Esophagus (tissue), 2 donors: Measurements from ENCODE around the gene CACNA1D. TPM values are rescaled to one million over a fixed set of nuclear protein-coding genes. Genes with fewer than 3 reads are reported as not detected.

Source experiments
- H3K27ac ChIP-seq, 2 donors: one replicate each; pipeline ENCODE4 v1.5.1; 2013; ENCODE audit warnings: low read depth in 2 of 2, mild to moderate bottlenecking in 2 of 2, inconsistent platforms in 1 of 2, low read length in 1 of 2, moderate library complexity in 1 of 2
- H3K27me3 ChIP-seq, 2 donors: one replicate each; pipeline ENCODE4 v1.6.1; 2013; ENCODE audit warnings: low read length in 2 of 2, control low read depth in 1 of 2, mild to moderate bottlenecking in 1 of 2; ENCODE audit not compliant: insufficient read depth in 2 of 2, control insufficient read depth in 1 of 2
- H3K36me3 ChIP-seq, 2 donors: one replicate each; pipeline ENCODE4 v1.6.1; 2013; ENCODE audit warnings: low read length in 1 of 2; ENCODE audit not compliant: control insufficient read depth in 2 of 2, insufficient read depth in 2 of 2
- H3K4me1 ChIP-seq, 2 donors: one replicate each; pipeline ENCODE4 v1.6.1; 2013; ENCODE audit warnings: low read length in 1 of 2; ENCODE audit not compliant: control insufficient read depth in 2 of 2, insufficient read depth in 2 of 2
- H3K4me3 ChIP-seq, 2 donors: one replicate each; pipeline ENCODE4 v1.5.1; 2013; ENCODE audit warnings: low read length in 2 of 2, mild to moderate bottlenecking in 2 of 2, low read depth in 1 of 2, moderate library complexity in 1 of 2
- H3K9me3 ChIP-seq, 2 donors: one replicate each; pipeline ENCODE4 v1.6.1; 2013; ENCODE audit warnings: mild to moderate bottlenecking in 2 of 2, low read depth in 1 of 2, low read length in 1 of 2, moderate library complexity in 1 of 2; ENCODE audit not compliant: control insufficient read depth in 2 of 2, insufficient read depth in 1 of 2
- WGBS, 2 donors: extraction: QIAGEN DNeasy Blood & Tissue Kit; methylation state at CpG; one replicate each; pipeline ENCODE4 v1.1.7; 2013; 5-methylcytosine and 5-hydroxymethylcytosine counted together
- polyA plus RNA-seq, 2 donors: library from polyadenylated mRNA; stranded (reverse); fragments of 200-250 nt; gene quantifications; one replicate each; pipeline ENCODE4 v1.2.3, GENCODE V29; 2013
- donor health status: healthy with polysubstance abuse.
- donor health status: Bipolar disorder and iron deficiency.

Gene CACNA1D
- polyA plus RNA-seq, 2 donors: 0.38 to 0.61 TPM

DNA sequence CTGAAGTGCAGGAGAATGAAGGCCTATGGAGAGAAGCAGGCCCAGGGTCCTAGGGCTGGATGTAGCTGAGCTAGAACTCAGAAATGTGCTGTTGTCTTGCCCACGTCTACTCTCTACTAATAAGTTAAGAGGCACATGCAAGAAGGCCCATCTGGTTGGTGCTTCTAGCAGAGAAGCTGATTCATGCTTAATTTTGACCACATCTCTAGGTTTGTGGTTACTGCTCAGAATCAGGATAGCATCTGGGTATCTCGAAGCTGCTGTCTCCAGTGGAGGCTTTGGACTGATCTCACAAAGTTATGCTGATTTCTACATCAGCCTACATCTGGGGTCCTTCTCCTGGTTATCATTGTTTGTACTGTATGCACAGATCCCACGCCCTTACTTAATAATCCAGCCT, 87.3 kb downstream of the CACNA1D start:
- 70 to 79% methylated on average over 3 of the region's 3 CpGs for WGBS, 2 donors
- no peak overlapping the region for H3K4me3 ChIP-seq
- H3K4me1 ChIP-seq: peaks cover 0 to 4% of the 10 kb centered on the region in 2 donors

DNA sequence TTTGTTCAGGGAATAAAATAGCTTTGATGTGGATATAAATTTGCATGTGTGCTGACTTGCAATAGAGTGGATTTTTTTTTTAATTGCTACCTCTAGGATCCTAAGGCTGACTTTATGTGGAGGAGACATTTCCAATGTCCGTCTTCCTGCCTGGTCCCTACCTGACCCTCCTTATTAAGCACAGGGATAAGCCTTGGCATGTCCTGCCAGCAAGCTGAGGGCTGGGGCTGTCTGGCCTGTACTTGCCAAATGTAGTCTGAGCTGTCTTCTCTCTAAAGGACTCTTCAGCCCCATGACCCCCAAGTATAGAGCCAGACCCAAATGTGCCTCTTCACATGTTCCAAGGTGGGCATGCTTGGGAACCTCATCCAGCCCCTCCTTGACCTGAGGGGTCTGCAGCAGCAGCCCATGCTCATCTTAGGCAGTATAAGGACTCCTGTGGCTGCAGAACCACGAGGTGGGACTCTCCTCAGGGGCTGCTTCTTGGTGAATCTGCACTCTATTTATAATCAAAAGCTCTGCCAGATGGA, 88.8 kb downstream of the CACNA1D start:
- H3K4me3 ChIP-seq: no peak overlapping the region
- WGBS, 2 donors: 63 to 70% methylated on average over 2 of the region's 2 CpGs
- no peak overlapping the region for H3K27ac ChIP-seq
- no peaks in the 10 kb centered on the region for H3K27me3 ChIP-seq
- no peaks in the 10 kb centered on the region for H3K36me3 ChIP-seq
- no peaks in the 10 kb centered on the region for H3K9me3 ChIP-seq
- H3K4me1 ChIP-seq: peaks cover 0 to 4% of the 10 kb centered on the region in 2 donors

More for the DNA sequence above, 87.3 kb downstream of the CACNA1D start:
- H3K27ac ChIP-seq: no peak overlapping the region
- no peaks in the 10 kb centered on the region for H3K36me3 ChIP-seq
- H3K27me3 ChIP-seq: no peaks in the 10 kb centered on the region
- H3K9me3 ChIP-seq: no peaks in the 10 kb centered on the region

DNA sequence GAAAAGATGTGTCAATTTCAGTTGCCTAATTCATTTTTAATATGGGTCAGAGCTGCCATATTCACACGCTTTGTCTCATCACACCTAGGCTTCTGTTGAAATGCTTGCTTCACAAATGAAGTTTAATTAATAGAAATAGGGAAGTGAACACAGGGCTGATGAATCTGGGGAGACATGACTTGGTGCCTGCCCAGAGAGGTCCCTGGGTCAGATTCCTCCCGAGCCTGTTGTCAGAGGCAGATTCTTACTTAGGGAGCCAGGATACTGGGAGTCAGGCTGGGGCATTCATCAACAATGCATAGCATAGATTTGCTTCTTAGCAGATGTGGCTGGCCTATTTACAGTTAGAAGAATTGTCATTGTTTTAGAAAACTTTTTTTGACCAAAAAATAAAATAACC, 90.6 kb downstream of the CACNA1D start:
- Histone ChIP-seq H3K4me1 (peaks cover 0 to 4% of the 10 kb centered on the region in 2 donors), H3K27me3 (no peaks in the 10 kb centered on the region), H3K4me3 (no peak overlapping the region), H3K36me3 (no peaks in the 10 kb centered on the region), H3K27ac (no peak overlapping the region), H3K9me3 (no peaks in the 10 kb centered on the region)
- WGBS, 2 donors: 70 to 75% methylated on average over 2 of the region's 2 CpGs

DNA sequence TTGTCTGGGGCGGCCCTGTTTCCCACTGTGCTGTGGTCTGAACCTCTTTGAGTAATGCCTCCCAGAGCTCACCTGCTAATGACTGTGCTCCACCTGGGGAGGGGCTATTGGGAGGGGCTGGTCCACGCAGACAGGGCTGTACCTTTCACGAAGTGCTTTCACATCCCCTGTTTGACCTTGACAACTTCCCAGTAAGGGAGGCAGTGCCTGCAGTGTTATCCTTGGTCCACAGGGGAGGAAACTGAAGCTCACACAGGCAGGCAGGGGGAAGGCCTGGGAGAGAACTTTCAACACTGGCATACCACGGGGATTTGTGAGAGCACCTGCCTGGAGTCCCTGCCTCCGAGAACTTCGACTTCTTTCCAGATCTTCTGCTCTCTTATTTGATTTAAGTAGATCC, 91.2 kb downstream of the CACNA1D start:
- no peaks in the 10 kb centered on the region for H3K9me3 ChIP-seq
- no peak overlapping the region for H3K4me3 ChIP-seq
- no peaks in the 10 kb centered on the region for H3K36me3 ChIP-seq
- H3K27me3 ChIP-seq: no peaks in the 10 kb centered on the region
- peaks cover 0 to 4% of the 10 kb centered on the region in 2 donors for H3K4me1 ChIP-seq
- WGBS, 2 donors: 71 to 85% methylated on average over 6 of the region's 6 CpGs
- H3K27ac ChIP-seq: no peak overlapping the region

DNA sequence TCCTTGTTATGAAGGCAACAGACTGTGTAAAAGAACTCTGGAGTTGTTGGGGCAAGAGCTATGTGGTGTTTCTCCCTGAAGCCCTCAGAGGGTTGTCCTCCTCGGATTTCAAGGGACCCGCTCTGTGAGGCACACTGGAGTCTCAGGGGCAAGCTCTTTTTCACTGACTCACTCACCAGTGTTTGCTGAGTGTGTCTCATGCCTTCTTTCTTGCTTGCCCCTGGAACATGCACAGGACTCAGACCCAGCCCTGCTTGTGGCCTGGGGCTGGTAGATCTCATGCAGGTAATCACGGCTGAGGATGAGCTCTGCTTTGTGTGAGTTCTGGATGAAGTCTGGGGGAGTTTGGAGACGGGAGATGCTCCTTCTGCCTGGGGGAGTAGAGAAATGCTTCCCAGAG, 93.7 kb downstream of the CACNA1D start:
- Histone ChIP-seq H3K4me3 (no peak overlapping the region), H3K36me3 (no peaks in the 10 kb centered on the region), H3K9me3 (no peaks in the 10 kb centered on the region), H3K27ac (no peak overlapping the region), H3K27me3 (no peaks in the 10 kb centered on the region), H3K4me1 (peaks cover 0 to 6% of the 10 kb centered on the region in 2 donors)
- 52 to 76% methylated on average over 4 of the region's 4 CpGs for WGBS, 2 donors

- Histone ChIP-seq H3K9me3 (no peaks in the 10 kb centered on the region), H3K4me1 (peaks cover 0 to 3% of the 10 kb centered on the region in 2 donors), H3K27me3 (no peaks in the 10 kb centered on the region), H3K36me3 (no peaks in the 10 kb centered on the region), H3K27ac (no peak overlapping the region), H3K4me3 (no peak overlapping the region)
- 90 to 93% methylated on average over 12 of the region's 12 CpGs for whole genome bisulfite sequencing, 2 donors
Measured at GRCh38 chr3:53589201-53589600, 94.8 kb downstream of the CACNA1D start.

GRCh38 chr3:53589806-53590205, 95.4 kb downstream of the CACNA1D start:
- no peak overlapping the region for H3K27ac ChIP-seq
- no peak overlapping the region for H3K4me3 ChIP-seq
- H3K4me1 ChIP-seq: peaks cover 0 to 3% of the 10 kb centered on the region in 2 donors
- H3K9me3 ChIP-seq: no peaks in the 10 kb centered on the region
- H3K27me3 ChIP-seq: no peaks in the 10 kb centered on the region
- H3K36me3 ChIP-seq: no peaks in the 10 kb centered on the region

DNA sequence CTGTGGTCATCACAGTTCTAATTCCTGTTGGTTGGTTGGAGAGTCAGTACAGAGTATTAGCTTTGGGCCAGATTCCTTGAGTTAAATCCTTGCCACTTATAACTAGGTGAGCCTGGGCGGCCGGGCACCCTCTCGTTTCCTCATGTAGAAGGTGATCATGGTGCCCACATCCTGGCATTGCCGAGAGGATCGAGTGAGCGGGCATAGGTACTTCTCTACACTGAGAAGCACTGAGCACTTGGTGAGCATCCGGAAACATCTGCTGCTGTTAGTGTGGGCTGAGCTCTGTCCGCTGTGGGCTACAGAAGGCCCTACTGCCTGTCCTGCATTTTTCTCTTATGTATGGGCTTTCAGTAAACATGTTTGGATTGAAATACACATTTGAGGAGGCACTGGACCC, 96.2 kb downstream of the CACNA1D start:
- 95 to 97% methylated on average over 8 of the region's 8 CpGs for WGBS, 2 donors
- Histone ChIP-seq H3K4me3 (no peak overlapping the region), H3K27me3 (no peaks in the 10 kb centered on the region), H3K4me1 (peaks cover 0 to 3% of the 10 kb centered on the region in 2 donors), H3K36me3 (no peaks in the 10 kb centered on the region), H3K9me3 (no peaks in the 10 kb centered on the region), H3K27ac (no peak overlapping the region)

GRCh38 chr3:53591646-53592045, 97.2 kb downstream of the CACNA1D start:
- WGBS, 2 donors: 84 to 85% methylated on average over 6 of the region's 6 CpGs
- H3K4me3 ChIP-seq: no peak overlapping the region
- no peaks in the 10 kb centered on the region for H3K27me3 ChIP-seq
- peaks cover 0 to 3% of the 10 kb centered on the region in 2 donors for H3K4me1 ChIP-seq
- peak overlapping the region in 1 of 2 donors; percentile 57 for H3K27ac ChIP-seq
- no peaks in the 10 kb centered on the region for H3K9me3 ChIP-seq
- H3K36me3 ChIP-seq: no peaks in the 10 kb centered on the region

DNA sequence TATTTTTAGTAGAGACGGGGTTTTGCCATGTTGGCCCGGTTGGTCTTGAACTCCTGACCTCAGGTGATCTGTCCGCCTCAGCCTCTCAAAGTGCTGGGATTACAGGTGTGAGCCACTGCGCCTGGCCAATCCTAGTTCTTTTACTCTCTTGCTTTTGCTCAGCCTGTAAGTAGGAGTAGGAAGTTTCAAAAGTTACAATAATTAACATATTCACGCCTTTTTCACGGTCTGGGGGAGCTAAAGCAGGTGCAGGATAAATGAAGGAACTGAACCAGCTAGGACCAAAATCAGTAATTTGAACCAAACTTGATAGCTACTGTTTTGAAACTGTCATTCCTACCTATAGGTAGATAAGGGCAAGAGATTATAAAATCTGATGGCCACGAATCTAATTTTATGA, 98.5 kb downstream of the CACNA1D start:
- Histone ChIP-seq H3K4me1 (peaks cover 0 to 3% of the 10 kb centered on the region in 2 donors), H3K36me3 (no peaks in the 10 kb centered on the region), H3K27ac (no peak overlapping the region), H3K4me3 (no peak overlapping the region), H3K9me3 (no peaks in the 10 kb centered on the region), H3K27me3 (no peaks in the 10 kb centered on the region)
- 85 to 88% methylated on average over 7 of the region's 7 CpGs for WGBS, 2 donors
